Karpas-422 (cell line): ENCODE results near the gene EHD4. TPM values are rescaled to one million over a fixed set of nuclear protein-coding genes. Genes with fewer than 3 reads are reported as not detected.

Source experiments
- DNase-seq: peaks from one replicate; pipeline ENCODE4 v3.0.0-alpha.2; 2015
- H2AFZ ChIP-seq: fragments of 200-600 bp; sonication (generic); 2 replicates; pipeline ENCODE4 v1.6.1; 2014; ENCODE audit warnings: antibody characterized with exemption, low read length, mixed read lengths
- H3K27ac ChIP-seq: fragments of 200-600 bp; sonication (generic); 2 replicates; pipeline ENCODE4 v1.5.1; 2014; ENCODE audit warnings: mild to moderate bottlenecking, low read length, moderate library complexity
- H3K27me3 ChIP-seq: fragments of 200-600 bp; sonication (generic); 2 replicates; pipeline ENCODE4 v1.6.1; 2014; ENCODE audit warnings: low read length, mixed read lengths
- H3K36me3 ChIP-seq: fragments of 200-600 bp; sonication (generic); 2 replicates; pipeline ENCODE4 v1.6.1; 2014; ENCODE audit warnings: low read length, mixed read lengths; ENCODE audit not compliant: insufficient read depth
- H3K4me1 ChIP-seq: fragments of 200-600 bp; sonication (generic); 2 replicates; pipeline ENCODE4 v1.6.1; 2014; ENCODE audit warnings: mild to moderate bottlenecking, low read length, mixed read lengths
- H3K4me2 ChIP-seq: fragments of 200-600 bp; sonication (generic); 2 replicates; pipeline ENCODE4 v1.6.1; 2014; ENCODE audit warnings: low read length, low read depth, mild to moderate bottlenecking; ENCODE audit not compliant: poor library complexity, severe bottlenecking
- H3K4me3 ChIP-seq: fragments of 200-600 bp; sonication (generic); 2 replicates; pipeline ENCODE4 v1.5.1; 2014; ENCODE audit warnings: mild to moderate bottlenecking, antibody characterized with exemption, low read length, mixed read lengths
- H3K79me2 ChIP-seq: fragments of 200-600 bp; sonication (generic); 2 replicates; pipeline ENCODE4 v1.6.1; 2014; ENCODE audit warnings: mild to moderate bottlenecking, low read length, mixed read lengths
- H3K9ac ChIP-seq: fragments of 200-600 bp; sonication (generic); 2 replicates; pipeline ENCODE4 v1.6.0; 2014; ENCODE audit warnings: low read length
- H3K9me2 ChIP-seq: fragments of 200-600 bp; sonication (generic), shearing (Covaris generic); replicated peaks from 2 replicates; pipeline ENCODE4 v1.6.0; 2014; ENCODE audit warnings: mild to moderate bottlenecking, low read length, moderate library complexity; ENCODE audit not compliant: insufficient read depth
- H3K9me3 ChIP-seq: fragments of 300-700, 200-600 bp; sonication (generic); 2 replicates; pipeline ENCODE4 v1.6.1; 2014; ENCODE audit warnings: low read length, mixed read lengths
- H4K20me1 ChIP-seq: fragments of 200-600 bp; sonication (generic); 2 replicates; pipeline ENCODE4 v1.6.1; 2014; ENCODE audit warnings: mild to moderate bottlenecking, antibody characterized with exemption, low read length, low read depth; ENCODE audit not compliant: insufficient read depth
- total RNA-seq: library from RNA; depleted of rRNA; stranded (reverse); fragments of >200 nt; shearing (Covaris generic); gene quantifications from 2 replicates; pipeline ENCODE4 v1.2.3, GENCODE V29; 2014; ENCODE audit warnings: low replicate concordance

Gene EHD4
- total RNA-seq, 1 experiment from 2014 or later = 19.9 TPM

DNA sequence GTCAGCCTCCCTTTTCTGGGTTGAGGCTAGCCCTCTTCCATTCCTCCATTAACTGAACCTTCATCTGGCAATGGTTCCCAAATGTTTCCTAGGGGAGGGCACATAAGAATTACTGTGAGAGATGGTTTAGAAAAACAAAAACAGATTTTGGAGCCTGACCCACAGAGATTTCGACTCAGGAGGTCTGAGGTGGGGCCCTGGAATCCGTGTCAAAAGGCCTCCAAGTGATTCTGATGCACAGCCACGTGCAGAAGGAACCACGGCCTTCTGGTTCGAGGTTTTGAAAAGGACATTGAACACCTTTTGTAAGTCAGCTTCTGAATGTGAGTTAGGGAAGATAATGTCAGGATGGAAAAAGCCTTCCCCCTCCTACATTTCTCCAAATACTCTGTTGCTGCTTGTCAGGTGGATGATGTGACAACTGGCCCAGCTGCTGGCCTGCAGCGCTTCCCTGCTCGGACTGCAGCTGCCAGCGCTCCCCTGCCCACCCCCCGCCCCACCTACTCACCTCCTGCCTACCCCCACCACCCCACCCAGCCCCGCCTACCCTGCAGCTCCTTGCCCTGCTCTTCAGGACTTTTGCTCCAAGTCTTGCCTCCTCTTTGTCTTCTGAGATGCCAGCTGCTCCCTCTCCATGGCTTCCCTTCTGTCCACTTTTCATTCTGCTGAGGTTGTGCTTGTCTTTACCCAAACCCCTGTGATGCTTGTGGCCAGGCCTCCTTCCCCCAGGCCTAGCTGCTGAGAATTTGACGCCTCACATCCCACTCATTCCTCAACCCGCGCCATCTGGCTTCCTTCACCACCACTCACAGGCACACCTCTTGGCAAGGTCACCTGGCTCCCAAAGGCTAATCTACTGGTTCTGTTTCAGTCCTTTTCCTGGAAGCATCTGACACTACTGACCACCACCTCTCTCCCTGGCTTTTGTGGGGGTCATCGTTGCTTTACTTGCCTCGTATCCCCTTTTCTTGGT lies 6.6 kb downstream of the EHD4 start:
- Histone ChIP-seq H3K4me3 (no peak overlapping the region), H3K9me2 (no peaks in the 10 kb centered on the region), H3K4me2 (no peak overlapping the region), H3K9me3 (no peaks in the 10 kb centered on the region), H3K36me3 (no peaks in the 10 kb centered on the region), H4K20me1 (no peaks in the 10 kb centered on the region), H3K4me1 (peaks cover 46% of the 10 kb centered on the region), H2AFZ (no peak overlapping the region), H3K79me2 (peaks cover 84% of the 10 kb centered on the region), H3K9ac (no peak overlapping the region), H3K27me3 (no peaks in the 10 kb centered on the region), H3K27ac (peak overlapping the region; percentile 95)
- DNase-seq = no peak

DNA sequence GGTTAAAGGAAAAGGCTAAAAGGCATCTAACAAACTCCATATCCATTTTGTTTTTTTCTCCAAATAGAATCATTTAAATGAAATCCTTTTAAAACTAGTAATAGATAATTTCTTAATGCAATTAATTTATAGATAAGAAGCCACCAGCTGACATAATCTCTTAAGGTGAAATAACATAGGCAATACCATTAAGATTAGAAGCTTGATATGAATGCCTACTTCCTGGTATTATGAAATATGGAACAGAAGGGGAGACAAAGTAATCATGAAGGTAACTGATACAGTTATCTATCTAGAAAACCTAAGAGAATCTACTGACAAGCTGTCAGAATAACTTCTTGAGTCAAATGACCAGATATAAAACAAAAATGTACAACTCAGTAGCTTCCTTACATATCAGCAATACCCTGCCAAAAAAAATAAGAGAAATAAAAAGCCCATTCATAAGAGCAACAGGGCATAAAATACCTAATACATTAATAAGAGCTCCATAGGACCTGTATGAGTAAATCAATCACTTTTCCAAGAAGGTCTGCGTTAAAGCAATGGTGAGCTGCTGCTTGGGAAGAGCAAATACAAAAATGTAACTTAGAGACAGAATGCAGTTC lies 10.7 kb downstream of the EHD4 start:
- peaks cover 84% of the 10 kb centered on the region for H3K79me2 ChIP-seq
- H3K27ac ChIP-seq = no peak overlapping the region
- no peaks in the 10 kb centered on the region for H3K9me2 ChIP-seq
- H3K4me1 ChIP-seq = peaks cover 19% of the 10 kb centered on the region
- no peaks in the 10 kb centered on the region for H3K27me3 ChIP-seq
- DNase-seq = no peak
- H3K4me3 ChIP-seq = no peak overlapping the region
- H4K20me1 ChIP-seq = no peaks in the 10 kb centered on the region
- H3K4me2 ChIP-seq = no peak overlapping the region
- H3K9ac ChIP-seq = no peak overlapping the region
- H3K36me3 ChIP-seq = no peaks in the 10 kb centered on the region
- no peak overlapping the region for H2AFZ ChIP-seq
- no peaks in the 10 kb centered on the region for H3K9me3 ChIP-seq

DNA sequence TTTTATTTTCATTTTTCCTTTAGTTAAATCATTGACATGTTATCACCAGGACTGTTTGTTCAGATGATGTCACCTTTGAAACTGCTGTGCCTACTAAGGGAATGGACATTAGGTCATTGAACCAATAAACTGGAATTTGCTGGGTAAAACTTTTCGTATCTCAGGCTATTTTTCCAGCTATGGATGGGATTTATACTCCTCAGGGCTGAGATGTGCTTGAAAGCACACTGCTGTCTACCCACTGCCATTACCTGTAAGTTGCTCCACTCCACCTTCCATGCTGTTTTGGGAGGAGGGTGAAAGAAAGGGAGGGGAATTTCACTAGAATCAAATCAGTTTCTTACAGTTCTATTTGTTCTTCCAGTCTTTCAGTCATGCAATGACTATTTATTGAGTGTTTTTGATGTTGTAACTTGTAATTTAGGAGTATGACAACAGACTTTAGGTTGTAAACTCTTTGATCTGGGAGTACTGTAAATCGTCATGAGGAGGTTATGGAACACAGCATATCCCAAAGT lies 11.3 kb downstream of the EHD4 start:
- no peak for DNase-seq
- Histone ChIP-seq H3K4me1 (peaks cover 14% of the 10 kb centered on the region), H3K27ac (no peak overlapping the region), H3K4me3 (no peak overlapping the region), H3K79me2 (peaks cover 84% of the 10 kb centered on the region), H2AFZ (no peak overlapping the region), H3K4me2 (no peak overlapping the region), H3K27me3 (no peaks in the 10 kb centered on the region), H3K36me3 (no peaks in the 10 kb centered on the region), H3K9me2 (no peaks in the 10 kb centered on the region), H3K9ac (no peak overlapping the region), H4K20me1 (no peaks in the 10 kb centered on the region), H3K9me3 (no peaks in the 10 kb centered on the region)

DNA sequence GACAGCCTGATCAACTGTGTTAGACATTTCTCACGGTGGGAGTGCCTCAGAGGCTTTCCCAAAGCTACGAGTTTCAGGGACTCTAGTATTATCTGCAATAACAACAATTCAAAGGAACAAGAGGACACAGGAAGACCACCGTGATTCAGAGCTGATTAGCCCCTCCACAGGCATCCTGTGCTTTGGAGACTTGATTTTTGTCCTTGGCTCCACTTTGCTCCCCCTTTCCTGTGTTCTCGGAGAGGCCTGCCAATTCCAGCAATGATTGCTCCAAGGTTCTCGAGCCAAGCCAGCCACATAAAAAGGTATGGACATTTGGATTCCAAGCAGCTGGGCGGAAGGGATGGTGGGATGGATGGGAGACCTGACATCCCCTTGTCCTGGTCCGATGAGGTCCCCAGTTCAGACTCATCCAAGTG lies 14.3 kb downstream of the EHD4 start:
- Histone ChIP-seq H3K27ac (0 out of 2 replicates have a peak overlapping the region, but pooled peaks have one; percentile 7), H3K27me3 (no peaks in the 10 kb centered on the region), H2AFZ (no peak overlapping the region), H3K79me2 (peaks cover 85% of the 10 kb centered on the region), H3K4me1 (peaks cover 14% of the 10 kb centered on the region), H3K4me3 (no peak overlapping the region), H3K4me2 (no peak overlapping the region), H3K9ac (no peak overlapping the region), H3K9me3 (no peaks in the 10 kb centered on the region), H3K9me2 (no peaks in the 10 kb centered on the region), H3K36me3 (peaks cover 3% of the 10 kb centered on the region; the same call in 1 of the 2 replicates), H4K20me1 (no peaks in the 10 kb centered on the region)
- no peak for DNase-seq

DNA sequence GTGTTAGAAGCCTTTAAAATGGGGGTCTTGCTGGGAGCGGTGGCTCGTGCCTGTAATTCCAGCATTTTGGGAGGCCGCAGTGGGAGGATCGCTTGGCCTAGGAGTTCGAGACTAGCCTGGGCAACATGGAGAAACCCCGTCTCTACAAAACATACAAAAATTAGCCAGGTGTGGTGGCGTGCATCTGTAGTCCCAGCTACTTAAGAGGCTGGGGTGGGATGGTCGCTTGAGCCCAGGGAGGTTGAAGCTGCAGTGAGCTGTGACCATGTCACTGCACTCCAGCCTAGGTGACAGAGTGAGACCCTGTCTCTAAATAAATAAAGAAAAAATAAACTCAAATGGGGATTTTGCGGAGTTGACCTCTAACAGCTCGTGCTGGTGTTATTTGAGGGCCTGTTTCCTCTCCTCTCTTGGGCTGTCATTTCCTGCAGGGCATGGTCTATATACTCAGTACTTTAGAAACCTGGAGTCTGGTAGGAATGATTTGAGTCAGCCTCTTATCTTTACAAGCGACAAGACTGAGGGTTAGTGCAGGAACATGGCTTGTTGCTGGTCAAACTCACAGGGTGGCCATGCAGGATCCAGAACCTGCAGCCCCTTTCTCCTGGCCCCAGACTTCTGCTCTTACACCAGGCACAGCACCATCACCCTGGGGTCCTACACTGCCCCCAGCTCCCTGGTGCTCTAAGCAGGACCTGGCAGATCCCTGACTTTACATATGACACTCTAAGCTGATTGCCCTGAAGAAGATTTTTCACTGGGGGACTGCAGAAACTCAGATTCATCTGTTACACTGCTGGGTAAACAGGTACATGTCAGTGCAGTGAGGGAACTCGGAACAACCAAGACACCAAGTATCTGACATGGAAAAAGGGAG lies 15.1 kb downstream of the EHD4 start:
- H3K9me2 ChIP-seq = no peaks in the 10 kb centered on the region
- no peak overlapping the region for H3K9ac ChIP-seq
- 0 out of 2 replicates have a peak overlapping the region, but pooled peaks have one; percentile 7 for H3K27ac ChIP-seq
- DNase-seq = no peak
- H4K20me1 ChIP-seq = no peaks in the 10 kb centered on the region
- H3K36me3 ChIP-seq = peaks cover 3% of the 10 kb centered on the region; the same call in 1 of the 2 replicates
- no peak overlapping the region for H3K4me3 ChIP-seq
- no peaks in the 10 kb centered on the region for H3K9me3 ChIP-seq
- no peak overlapping the region for H2AFZ ChIP-seq
- H3K4me2 ChIP-seq = no peak overlapping the region
- no peaks in the 10 kb centered on the region for H3K27me3 ChIP-seq
- H3K79me2 ChIP-seq = peaks cover 83% of the 10 kb centered on the region
- peaks cover 14% of the 10 kb centered on the region for H3K4me1 ChIP-seq

DNA sequence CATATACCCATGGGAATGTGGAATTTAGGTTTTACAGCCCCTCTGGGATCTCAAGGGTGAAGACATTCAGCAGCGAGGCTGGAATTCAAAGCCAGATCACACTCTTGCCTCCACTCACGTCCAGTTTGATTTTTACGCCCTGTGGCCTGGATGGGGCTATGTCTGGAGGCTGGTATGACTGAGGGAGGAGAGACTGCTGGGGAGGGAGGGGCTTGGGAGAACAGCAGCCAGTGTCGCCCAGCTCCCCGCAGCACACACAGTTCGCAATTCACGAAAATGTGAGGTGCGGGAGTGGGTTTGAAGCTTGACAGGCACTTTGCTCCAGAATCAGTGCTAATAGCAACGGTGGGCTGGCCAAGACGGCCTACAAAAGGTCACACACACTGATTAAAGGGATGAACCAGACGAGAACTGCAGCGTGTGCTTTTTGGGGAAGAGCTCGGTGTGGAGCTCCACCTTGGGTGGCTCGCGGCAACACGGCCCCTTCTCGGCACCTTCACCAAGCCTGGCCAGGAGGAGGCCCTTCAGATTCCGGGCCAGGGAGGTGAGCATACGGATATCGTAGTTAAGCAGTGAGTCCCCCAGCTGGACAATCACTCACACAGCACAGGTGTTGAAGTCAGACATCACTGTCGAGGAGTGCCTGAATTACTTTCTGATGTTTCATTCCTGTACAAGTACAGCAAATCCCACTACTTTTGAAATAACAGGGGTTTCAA lies 16.4 kb downstream of the EHD4 start:
- Histone ChIP-seq H3K27me3 (no peaks in the 10 kb centered on the region), H3K36me3 (peaks cover 3% of the 10 kb centered on the region; the same call in 1 of the 2 replicates), H3K4me2 (no peak overlapping the region), H4K20me1 (no peaks in the 10 kb centered on the region), H3K9me2 (no peaks in the 10 kb centered on the region), H3K9ac (no peak overlapping the region), H3K4me1 (peaks cover 14% of the 10 kb centered on the region), H3K27ac (no peak overlapping the region), H3K4me3 (no peak overlapping the region), H3K9me3 (no peaks in the 10 kb centered on the region), H2AFZ (no peak overlapping the region), H3K79me2 (peaks cover 70% of the 10 kb centered on the region)
- DNase-seq = no peak

DNA sequence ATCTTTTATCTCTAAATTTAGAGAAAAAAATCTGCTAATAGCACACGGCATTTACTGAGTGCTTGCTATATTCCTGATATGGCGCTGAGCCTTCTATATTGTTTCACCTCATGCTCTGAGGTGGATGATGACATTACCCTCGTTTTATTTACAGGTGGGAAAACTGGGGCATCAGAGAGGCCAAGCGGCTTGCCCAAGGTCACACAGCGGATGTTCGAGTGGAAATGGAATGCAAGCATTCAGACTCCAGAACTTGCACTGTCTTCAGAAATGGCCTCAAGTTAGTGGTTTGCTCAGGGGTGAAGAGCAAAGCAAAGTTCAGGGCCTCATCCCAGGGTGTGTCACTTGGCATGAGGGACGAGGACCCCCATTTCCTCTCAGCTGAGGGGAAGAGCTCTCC lies 17.3 kb downstream of the EHD4 start:
- Histone ChIP-seq H3K27me3 (no peaks in the 10 kb centered on the region), H3K4me2 (no peak overlapping the region), H3K36me3 (peaks cover 3% of the 10 kb centered on the region; the same call in 1 of the 2 replicates), H3K27ac (no peak overlapping the region), H4K20me1 (0 out of 2 replicates have a peak, but pooled peaks cover 1% of the 10 kb centered on the region), H3K79me2 (peaks cover 66% of the 10 kb centered on the region), H2AFZ (no peak overlapping the region), H3K4me1 (peaks cover 14% of the 10 kb centered on the region), H3K9me2 (no peaks in the 10 kb centered on the region), H3K4me3 (no peak overlapping the region), H3K9ac (no peak overlapping the region), H3K9me3 (no peaks in the 10 kb centered on the region)
- DNase-seq = no peak
